DMS 273 (cell line): ENCODE results near the gene NBPF11.
"Not testable (repeated sequence)": the region's sequence is repeated elsewhere in the genome, so short reads cannot be mapped to it uniquely, and the experiment has no call there.

Experiments
- DNase-seq: peaks from one replicate; lab custom pipeline; 2025; ENCODE audit not compliant: unreplicated experiment; lab: John Stamatoyannopoulos, UW

NBPF11 gene, protein sequence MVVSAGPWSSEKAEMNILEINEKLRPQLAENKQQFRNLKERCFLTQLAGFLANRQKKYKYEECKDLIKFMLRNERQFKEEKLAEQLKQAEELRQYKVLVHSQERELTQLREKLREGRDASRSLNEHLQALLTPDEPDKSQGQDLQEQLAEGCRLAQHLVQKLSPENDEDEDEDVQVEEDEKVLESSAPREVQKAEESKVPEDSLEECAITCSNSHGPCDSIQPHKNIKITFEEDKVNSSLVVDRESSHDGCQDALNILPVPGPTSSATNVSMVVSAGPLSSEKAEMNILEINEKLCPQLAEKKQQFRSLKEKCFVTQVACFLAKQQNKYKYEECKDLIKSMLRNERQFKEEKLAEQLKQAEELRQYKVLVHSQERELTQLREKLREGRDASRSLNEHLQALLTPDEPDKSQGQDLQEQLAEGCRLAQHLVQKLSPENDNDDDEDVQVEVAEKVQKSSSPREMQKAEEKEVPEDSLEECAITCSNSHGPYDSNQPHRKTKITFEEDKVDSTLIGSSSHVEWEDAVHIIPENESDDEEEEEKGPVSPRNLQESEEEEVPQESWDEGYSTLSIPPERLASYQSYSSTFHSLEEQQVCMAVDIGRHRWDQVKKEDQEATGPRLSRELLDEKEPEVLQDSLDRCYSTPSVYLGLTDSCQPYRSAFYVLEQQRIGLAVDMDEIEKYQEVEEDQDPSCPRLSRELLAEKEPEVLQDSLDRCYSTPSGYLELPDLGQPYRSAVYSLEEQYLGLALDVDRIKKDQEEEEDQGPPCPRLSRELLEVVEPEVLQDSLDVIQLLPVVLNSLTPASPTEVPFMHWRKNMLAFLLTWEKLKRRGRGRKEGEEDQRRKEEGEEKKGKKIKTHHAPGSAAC

GRCh38 chr1:148151911-148152656 lies at the start of gene NBPF11:
NBPF11 (minus strand) TSS chr1:148152281; CDS start chr1:148127003, 25,278 bp downstream.
- peak; percentile 91 for DNase-seq

- not testable (repeated sequence) for DNase-seq
These were observed 45.3 kb upstream of the NBPF11 start for GRCh38 chr1:148197396-148197795.

GRCh38 chr1:148196949-148197348 lies 44.9 kb upstream of the NBPF11 start:
- DNase-seq = not testable (repeated sequence)

DNA sequence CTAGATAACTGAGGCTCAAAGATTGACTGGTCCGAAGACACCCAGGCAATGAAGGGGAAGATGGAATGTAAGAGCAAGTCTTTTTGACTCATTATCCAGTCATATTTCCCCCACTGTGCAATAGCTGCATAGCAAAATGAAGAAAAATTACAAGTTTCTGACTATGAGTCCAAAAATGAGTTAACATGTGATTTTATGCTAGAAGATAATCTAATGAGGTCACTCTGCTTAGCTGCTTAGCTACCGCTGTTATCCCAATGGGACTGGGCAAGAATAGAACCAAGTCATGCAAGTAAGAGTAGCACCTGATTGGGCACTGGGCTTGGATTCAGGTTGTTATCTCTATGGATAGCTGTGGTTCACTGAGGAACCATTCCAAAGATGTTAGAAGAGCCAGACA lies 43.0 kb upstream of the NBPF11 start:
- DNase-seq = not testable (repeated sequence)

DNA sequence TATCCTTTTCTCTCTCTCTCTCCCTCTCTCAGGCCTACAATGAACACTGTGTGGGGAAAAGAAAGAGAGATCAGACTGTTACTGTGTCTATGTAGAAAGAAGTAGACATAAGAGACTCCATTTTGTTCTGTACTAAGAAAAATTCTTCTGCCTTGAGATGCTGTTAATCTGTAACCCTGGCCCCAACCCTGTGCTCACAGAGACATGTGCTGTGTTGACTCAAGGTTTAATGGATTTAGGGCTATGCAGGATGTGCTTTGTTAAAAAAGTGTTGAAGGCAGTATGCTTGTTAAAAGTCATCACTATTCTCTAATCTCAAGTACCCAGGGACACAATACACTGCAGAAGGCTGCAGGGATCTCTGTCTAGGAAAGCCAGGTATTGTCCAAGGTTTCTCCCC lies 36.7 kb upstream of the NBPF11 start:
- not testable (repeated sequence) for DNase-seq

- not testable (repeated sequence) for DNase-seq
These were observed 26.6 kb upstream of the NBPF11 start for GRCh38 chr1:148178682-148179081.

- DNase-seq = not testable (repeated sequence)
These were observed 23.3 kb upstream of the NBPF11 start for GRCh38 chr1:148175414-148175813.

DNA sequence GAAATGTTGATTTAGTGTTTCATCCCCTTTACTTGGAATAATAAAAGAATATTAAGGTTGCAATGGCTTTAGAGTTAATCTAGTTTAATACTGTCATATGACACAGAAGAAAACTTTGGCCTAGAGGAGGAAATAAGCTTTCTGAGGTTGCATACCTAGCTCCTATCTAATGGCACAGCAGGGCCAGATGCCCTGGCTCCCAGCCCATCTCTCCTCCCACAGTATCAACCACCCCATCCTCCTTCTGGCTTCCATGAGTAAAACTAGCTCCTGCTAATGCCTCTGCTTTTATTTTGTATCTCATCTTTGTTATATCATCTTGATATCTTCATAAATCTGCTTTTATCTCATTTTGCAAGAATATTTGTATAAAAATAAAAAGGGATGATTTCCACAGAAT lies 19.9 kb upstream of the NBPF11 start:
- peak; percentile 85 for DNase-seq

- peak; percentile 27 for DNase-seq
These were observed 14.7 kb upstream of the NBPF11 start for GRCh38 chr1:148166558-148167492.

DNA sequence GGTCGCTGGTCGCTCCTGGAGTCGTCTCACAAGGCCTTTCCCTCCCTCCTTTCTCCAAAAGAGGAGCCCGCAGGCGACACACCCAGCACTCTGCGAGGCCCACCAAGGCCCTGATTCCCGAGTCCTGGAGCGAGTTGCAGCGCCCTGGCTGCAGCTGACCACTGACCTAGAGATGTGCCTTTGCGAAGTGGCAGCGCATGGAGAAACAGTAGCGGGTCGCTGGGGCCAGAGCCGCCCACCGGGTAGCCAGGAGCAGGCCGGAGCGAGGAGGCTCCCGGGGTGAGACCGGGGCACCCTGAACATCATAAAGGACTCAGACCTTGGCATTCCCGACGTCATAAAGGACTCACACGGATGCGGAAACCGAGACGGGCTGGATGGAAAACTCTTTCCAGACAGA lies 10.3 kb upstream of the NBPF11 start:
- no peak for DNase-seq

DNA sequence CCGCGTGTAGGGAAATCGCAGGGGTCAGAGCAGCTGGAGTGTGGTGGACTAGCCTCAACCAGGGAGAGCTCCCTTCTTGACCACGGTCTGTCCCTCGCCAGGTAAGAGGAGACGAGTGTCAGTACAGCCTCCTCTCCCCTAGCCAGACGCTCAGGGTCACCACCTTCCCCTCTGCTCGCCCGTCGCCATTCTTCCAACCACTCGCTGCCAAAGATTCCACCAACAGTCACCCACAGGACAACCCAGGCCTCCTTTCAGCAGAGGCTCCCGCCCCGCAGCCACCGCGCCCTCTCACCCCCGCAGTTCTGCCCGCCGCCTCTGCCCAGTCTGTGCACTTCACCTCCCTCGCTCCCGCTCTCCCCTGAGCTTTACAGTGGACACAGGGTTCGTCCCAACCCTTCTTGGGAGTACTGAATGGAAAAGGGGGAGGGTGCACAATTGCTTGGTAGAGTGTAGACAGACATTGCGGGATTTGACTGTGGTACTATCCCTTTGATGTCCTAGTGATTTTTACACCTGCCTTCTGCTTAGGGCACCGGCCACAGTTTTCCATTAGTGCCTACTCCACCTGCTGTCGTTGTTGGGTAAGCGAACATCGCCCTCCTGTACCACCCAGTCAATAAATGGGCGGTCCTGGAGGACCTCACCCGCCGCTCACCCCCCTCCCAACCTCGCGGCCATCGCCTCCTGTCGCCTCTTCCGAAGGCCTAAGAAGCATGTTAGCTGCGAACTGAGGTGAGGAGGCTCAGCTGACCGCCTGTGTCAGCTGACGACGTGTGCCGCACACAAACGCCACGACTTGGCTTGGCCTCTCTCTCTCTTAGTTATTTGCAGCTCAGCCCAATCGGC lies 9.2 kb upstream of the NBPF11 start:
- no peak for DNase-seq

DNA sequence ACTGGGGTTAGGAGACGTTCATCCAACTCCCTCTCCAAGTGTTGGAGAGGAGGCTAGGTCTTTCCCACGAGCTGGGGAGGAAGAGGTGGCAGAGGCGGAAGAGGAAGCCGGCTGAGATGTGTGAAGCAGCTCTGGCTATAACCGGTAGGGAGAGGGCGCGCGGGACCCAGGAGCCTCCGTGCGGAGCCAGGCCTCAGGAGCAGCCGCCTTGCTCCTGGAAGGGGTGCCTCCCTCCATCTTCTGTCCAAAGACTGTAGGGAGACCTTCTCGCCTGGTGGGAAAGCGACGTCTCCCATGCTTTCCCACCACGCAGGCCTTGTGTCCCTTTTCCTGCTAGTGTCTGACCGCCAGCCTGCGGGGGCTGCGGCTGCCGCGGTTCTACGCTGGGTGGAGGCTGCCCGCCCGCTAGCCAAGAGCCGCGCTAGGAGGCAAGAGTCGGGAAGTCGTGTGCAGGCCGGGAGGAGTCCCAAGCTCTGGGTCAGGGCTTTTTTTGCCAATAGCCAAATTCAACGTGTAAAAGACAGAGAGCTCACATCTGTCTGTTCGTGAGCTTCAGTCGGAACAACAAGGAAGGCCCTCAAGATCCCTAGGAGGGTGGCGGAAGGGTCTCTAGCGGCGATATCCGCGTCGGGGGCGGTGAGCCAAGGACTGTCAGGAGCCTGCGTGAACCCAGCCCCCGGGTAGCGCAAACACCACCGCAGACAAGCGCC lies 8.4 kb upstream of the NBPF11 start:
- no peak for DNase-seq

DNA sequence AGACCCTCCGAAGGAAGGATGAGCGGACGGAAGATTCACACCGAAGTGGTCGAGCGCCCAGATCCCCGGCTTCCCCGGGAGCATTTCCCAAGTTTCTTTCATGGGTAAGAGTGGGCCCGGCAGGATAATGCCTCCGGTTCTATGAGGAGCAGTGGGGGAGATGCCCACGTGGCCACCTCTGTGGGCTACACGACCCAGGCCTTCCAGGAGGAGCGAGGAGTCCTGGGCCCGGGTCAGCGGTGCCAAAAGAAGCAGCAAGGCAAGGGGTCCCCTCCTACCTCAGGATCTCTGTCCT lies 7.9 kb upstream of the NBPF11 start:
- DNase-seq = no peak

GRCh38 chr1:148158341-148159003 lies 6.4 kb upstream of the NBPF11 start:
- DNase-seq = no peak

GRCh38 chr1:148157803-148158202 lies 5.7 kb upstream of the NBPF11 start:
- DNase-seq = not testable (repeated sequence)

DNA sequence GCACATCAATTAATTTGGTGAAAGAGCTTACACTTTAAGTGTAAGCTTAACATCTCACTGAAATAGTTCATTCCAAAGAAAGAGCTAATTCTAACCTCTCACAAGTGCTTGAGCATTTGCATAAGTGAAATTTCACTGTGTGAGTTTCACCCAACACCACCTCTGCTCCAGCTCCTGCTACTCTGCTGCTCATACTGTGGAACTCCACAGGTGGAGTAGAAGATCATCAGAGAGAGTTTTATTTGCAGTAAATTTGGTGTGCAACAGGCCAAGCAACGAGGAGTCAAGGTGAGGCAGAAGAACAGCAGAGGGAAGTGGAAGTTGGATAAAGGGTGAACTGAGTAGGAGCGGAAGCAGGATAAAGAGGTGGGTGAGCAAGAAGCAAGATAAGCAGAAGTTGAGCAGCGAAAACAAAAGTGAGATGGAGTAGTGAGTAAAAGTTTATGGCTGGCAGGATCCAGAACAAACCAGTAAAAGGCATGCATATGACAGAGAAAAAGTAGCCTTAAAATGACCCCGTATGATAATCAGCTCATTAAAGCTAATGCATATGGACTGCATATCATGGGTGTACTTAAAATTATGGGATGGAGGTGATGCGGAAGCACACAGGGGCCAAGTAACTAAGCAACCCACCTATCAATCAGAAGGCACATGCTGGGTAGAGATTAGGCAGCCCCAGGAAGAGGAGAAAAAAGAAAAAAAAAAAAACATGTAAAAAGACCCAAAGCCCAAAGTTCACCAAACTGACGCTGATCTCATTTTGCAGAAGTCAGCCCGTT lies 3.6 kb upstream of the NBPF11 start:
- not testable (repeated sequence) for DNase-seq

GRCh38 chr1:148152795-148153194 lies 714 bp upstream of the NBPF11 start:
- DNase-seq = not testable (repeated sequence)
